SH-SY5Y (cell line): Measurements from ENCODE around the gene GABRQ.
"Not testable (repeated sequence)": the region's sequence is repeated elsewhere in the genome, so short reads cannot be mapped to it uniquely, and the experiment has no call there.

Experiments used
- GATA2 ChIP-seq: IDR thresholded peaks from 2 replicates; pipeline ENCODE4 v1.6.1; 2011; ENCODE audit warnings: mild to moderate bottlenecking, low read depth, low read length
- GATA3 ChIP-seq: IDR thresholded peaks from 2 replicates; pipeline ENCODE4 v1.6.1; 2011; ENCODE audit warnings: low read depth, mild to moderate bottlenecking, low read length, moderate library complexity

GABRQ gene

DNA sequence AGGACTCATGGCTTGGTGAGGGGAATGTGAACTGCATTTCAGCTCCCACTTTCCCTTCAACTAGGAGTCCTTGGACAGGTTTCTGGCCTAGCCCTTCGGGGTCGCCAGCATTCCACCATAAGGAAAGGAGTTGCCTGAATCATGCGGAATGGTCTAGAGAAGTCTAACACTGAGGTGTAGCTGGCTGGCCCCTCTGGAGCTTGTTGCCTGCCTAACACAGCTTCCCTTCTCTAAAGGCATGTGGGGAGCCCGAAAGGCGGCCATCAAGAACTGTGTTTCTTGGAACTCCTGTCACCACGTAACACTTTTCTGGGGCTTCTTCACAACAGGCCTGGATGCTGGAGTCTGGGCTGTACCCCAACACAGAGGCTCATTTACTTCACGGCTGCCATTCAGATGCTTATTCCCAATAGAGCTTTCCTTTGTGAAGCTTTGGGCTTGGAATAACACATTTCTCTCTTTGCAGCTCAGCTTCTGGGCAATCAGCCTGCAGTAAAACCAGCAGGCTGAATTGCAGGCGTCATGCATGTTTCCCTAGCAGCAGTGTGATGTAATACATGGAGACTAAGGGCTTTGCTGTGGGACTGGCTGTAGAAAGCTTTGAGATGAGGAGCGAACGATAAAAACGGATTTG lies 5.4 kb downstream of the GABRQ start:
- TF ChIP-seq GATA2 (no peak), GATA3 (no peak)

DNA sequence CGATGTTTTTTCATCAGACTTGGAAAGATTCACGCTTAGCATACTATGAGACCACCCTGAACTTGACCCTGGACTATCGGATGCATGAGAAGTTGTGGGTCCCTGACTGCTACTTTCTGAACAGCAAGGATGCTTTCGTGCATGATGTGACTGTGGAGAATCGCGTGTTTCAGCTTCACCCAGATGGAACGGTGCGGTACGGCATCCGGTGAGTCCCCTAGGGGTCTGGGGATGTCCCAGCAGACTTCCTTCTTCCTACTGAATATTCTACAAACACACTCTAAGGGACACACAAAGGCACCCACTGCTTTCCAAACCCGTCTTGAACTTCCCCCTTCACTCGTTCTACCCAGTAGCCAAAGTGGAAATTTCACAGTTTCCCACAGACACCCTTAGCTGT lies 9.3 kb downstream of the GABRQ start:
- TF ChIP-seq GATA2 (no peak), GATA3 (no peak)

- TF ChIP-seq GATA2, result no peak
- TF ChIP-seq GATA3, result no peak
Observed at GRCh38 chrX:152647978-152648377, 10.3 kb downstream of the GABRQ start.

DNA sequence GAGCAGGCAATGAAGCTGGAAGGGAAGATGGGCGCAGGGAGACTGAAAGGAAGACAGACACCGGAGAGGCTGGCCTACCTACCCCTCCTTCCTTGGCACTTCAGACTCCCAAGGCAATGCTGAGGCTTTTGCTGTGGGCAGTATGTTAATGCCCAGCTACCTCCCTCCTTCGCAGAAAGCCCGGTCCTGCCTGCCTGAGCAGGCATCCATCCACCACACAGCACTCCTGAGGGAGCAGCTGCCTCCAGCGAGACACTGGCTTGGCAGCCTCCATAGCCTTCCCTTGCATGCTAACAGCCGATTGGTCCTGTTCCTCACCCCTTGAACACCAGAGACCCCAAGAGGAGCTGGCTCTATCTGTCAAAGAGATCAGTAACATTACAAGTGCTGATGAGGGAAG lies 14.4 kb downstream of the GABRQ start:
- TF ChIP-seq GATA2 (no peak), GATA3 (no peak)

GRCh38 chrX:152652467-152652866 lies 14.8 kb downstream of the GABRQ start:
- TF ChIP-seq GATA2 (no peak), GATA3 (no peak)

DNA sequence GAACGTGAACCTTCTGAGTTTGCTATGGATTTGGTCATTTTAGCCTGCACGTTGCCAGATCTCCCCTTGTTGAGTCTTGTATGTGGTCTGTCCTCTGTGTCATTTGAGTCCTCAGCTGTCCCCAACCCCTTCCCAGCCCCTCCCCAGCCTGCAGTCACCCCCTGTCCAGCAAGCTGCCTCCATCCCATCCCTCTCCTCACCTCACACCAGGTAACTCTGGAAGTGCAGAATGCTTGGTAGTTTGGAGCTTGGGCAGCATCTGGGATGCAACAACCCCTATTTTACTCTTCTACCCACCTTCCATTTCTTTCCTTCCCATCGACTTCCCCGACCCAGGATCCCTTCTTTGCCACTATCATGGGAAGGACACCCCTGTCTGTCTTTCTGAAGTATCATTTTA lies 18.4 kb downstream of the GABRQ start:
- no peak for TF ChIP-seq GATA3
- TF ChIP-seq GATA2, result no peak

DNA sequence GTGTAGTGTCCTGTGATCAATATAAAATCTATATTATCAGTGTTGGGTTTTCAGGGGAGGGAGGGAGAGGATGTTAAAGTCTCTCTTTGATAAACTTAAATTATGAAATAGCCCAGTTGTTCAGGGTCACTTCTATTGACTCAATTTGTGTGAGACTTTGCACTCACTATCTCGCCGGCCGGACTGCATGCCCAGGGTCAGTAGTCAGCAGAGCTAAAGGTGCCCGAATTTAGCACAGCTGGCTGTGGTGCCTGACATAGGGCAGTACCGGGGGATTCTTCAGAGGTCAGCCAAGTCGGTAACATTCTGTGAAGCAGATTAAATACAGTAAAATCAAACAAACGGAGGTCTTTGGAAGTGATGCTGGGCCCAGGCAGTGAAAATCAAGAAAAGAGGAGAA lies 19.2 kb downstream of the GABRQ start:
- TF ChIP-seq GATA2 (no peak), GATA3 (no peak)

GRCh38 chrX:152658302-152658701 lies 20.6 kb downstream of the GABRQ start:
- TF ChIP-seq GATA2 (no peak), GATA3 (no peak)

- TF ChIP-seq GATA2 (no peak), GATA3 (no peak)
Observed at GRCh38 chrX:152663086-152663485, 25.4 kb downstream of the GABRQ start.

- TF ChIP-seq GATA2 (no peak), GATA3 (no peak)
Observed at GRCh38 chrX:152674135-152674534, 36.4 kb downstream of the GABRQ start.

GRCh38 chrX:152697952-152698931 lies 60.5 kb downstream of the GABRQ start, which contains the start of gene MAGEA3:
Gene MAGEA3, plus strand, starts transcription at chrX:152698794. Its CDS starts 2,039 bp downstream, at chrX:152700833.
- TF ChIP-seq GATA2, GATA3: not testable (repeated sequence)
